ENCODE measurements around the gene TMEM117. TPM values are rescaled to one million over a fixed set of nuclear protein-coding genes. Genes with fewer than 3 reads are reported as not detected.
"Not testable (repeated sequence)": the region's sequence is repeated elsewhere in the genome, so short reads cannot be mapped to it uniquely, and the experiment has no call there.

Gene TMEM117
- total and polyA plus RNA-seq, 4 experiments from 2014 or later, result 3.0 to 4.7 (median 3.8) TPM

GRCh38 chr12:44044491-44044890 is 208.6 kb downstream of the TMEM117 start:
- H3K27me3 Mint-ChIP-seq; H3K27me3 ChIP-seq (ENCODE audit: insufficient read depth, low read length); H3K4me1 Mint-ChIP-seq; H3K27ac Mint-ChIP-seq; H3K27ac ChIP-seq (ENCODE audit: low read depth, low read length); DNase-seq; H3K4me1 ChIP-seq (ENCODE audit: insufficient read depth, low read length); H3K9me3 ChIP-seq (ENCODE audit: control insufficient read depth in 1 of 2, low read length in 2 of 2); H3K9me3 Mint-ChIP-seq; H3K4me3 Mint-ChIP-seq; intact Hi-C loops (cut with micrococcal nuclease); H3K4me3 ChIP-seq (ENCODE audit: low read length in 2 of 2); POLR2A ChIA-PET (ENCODE audit: partially characterized antibody); H3K36me3 ChIP-seq (ENCODE audit: insufficient read depth, low read length); CTCF ChIA-PET (ENCODE audit: partially characterized antibody): not testable (repeated sequence)
- peaks cover 0 to 32% of the 10 kb centered on the region in 2 donors for H3K36me3 Mint-ChIP-seq

GRCh38 chr12:44046732-44047417 is 211.0 kb downstream of the TMEM117 start:
- H3K4me3 Mint-ChIP-seq, result no peak overlapping the region
- H3K27ac Mint-ChIP-seq, result no peak overlapping the region
- peaks cover 0 to 26% of the 10 kb centered on the region in 2 donors for H3K36me3 Mint-ChIP-seq
- H3K27ac ChIP-seq (ENCODE audit: low read depth, low read length), result no peak overlapping the region
- no peaks in the 10 kb centered on the region for H3K4me1 Mint-ChIP-seq
- no peaks in the 10 kb centered on the region for H3K9me3 ChIP-seq (ENCODE audit: control insufficient read depth in 1 of 2, low read length in 2 of 2)
- intact Hi-C loops (cut with micrococcal nuclease), result no loop called here
- no peaks in the 10 kb centered on the region for H3K27me3 ChIP-seq (ENCODE audit: insufficient read depth, low read length)
- no peaks in the 10 kb centered on the region for H3K27me3 Mint-ChIP-seq
- no peak for DNase-seq
- H3K36me3 ChIP-seq (ENCODE audit: insufficient read depth, low read length), result no peaks in the 10 kb centered on the region
- H3K9me3 Mint-ChIP-seq, result peaks cover 0 to 7% (median 1%) of the 10 kb centered on the region in 8 donors
- ChIA-PET CTCF (ENCODE audit: partially characterized antibody) (no interaction called here), POLR2A (ENCODE audit: partially characterized antibody) (no interaction called here)
- H3K4me3 ChIP-seq (ENCODE audit: low read length in 2 of 2), result no peak overlapping the region
- no peaks in the 10 kb centered on the region for H3K4me1 ChIP-seq (ENCODE audit: insufficient read depth, low read length)

- H3K9me3 ChIP-seq (ENCODE audit: control insufficient read depth in 1 of 2, low read length in 2 of 2), result no peaks in the 10 kb centered on the region
- no peaks in the 10 kb centered on the region for H3K4me1 ChIP-seq (ENCODE audit: insufficient read depth, low read length)
- H3K4me1 Mint-ChIP-seq, result no peaks in the 10 kb centered on the region
- CTCF ChIA-PET (ENCODE audit: partially characterized antibody), result no interaction called here
- POLR2A ChIA-PET (ENCODE audit: partially characterized antibody), result no interaction called here
- no peak overlapping the region for H3K4me3 ChIP-seq (ENCODE audit: low read length in 2 of 2)
- no peaks in the 10 kb centered on the region for H3K27me3 ChIP-seq (ENCODE audit: insufficient read depth, low read length)
- H3K27ac ChIP-seq (ENCODE audit: low read depth, low read length), result no peak overlapping the region
- H3K27ac Mint-ChIP-seq, result no peak overlapping the region
- no peaks in the 10 kb centered on the region for H3K36me3 ChIP-seq (ENCODE audit: insufficient read depth, low read length)
- DNase-seq, result no peak
- H3K4me3 Mint-ChIP-seq, result no peak overlapping the region
- H3K27me3 Mint-ChIP-seq, result no peaks in the 10 kb centered on the region
- no peaks in the 10 kb centered on the region for H3K36me3 Mint-ChIP-seq
- intact Hi-C loops (cut with micrococcal nuclease), result no loop called here
- no peaks in the 10 kb centered on the region for H3K9me3 Mint-ChIP-seq
Measured at GRCh38 chr12:44052554-44052953, 216.7 kb downstream of the TMEM117 start.

GRCh38 chr12:44053549-44054127 is 217.8 kb downstream of the TMEM117 start:
- Mint-ChIP-seq H3K9me3 (no peaks in the 10 kb centered on the region), H3K4me1 (no peaks in the 10 kb centered on the region), H3K36me3 (no peaks in the 10 kb centered on the region), H3K27me3 (no peaks in the 10 kb centered on the region), H3K4me3 (no peak overlapping the region), H3K27ac (peak overlapping the region in 1 of 7 donors; percentile 21)
- intact Hi-C loops (cut with micrococcal nuclease), result no loop called here
- no peaks in the 10 kb centered on the region for H3K9me3 ChIP-seq (ENCODE audit: control insufficient read depth in 1 of 2, low read length in 2 of 2)
- H3K36me3 ChIP-seq (ENCODE audit: insufficient read depth, low read length), result no peaks in the 10 kb centered on the region
- no peak overlapping the region for H3K4me3 ChIP-seq (ENCODE audit: low read length in 2 of 2)
- POLR2A ChIA-PET (ENCODE audit: partially characterized antibody), result no interaction called here
- CTCF ChIA-PET (ENCODE audit: partially characterized antibody), result no interaction called here
- no peak overlapping the region for H3K27ac ChIP-seq (ENCODE audit: low read depth, low read length)
- H3K27me3 ChIP-seq (ENCODE audit: insufficient read depth, low read length), result no peaks in the 10 kb centered on the region
- H3K4me1 ChIP-seq (ENCODE audit: insufficient read depth, low read length), result no peaks in the 10 kb centered on the region
- DNase-seq, result no peak

GRCh38 chr12:44054281-44054680 is 218.4 kb downstream of the TMEM117 start:
- CTCF ChIA-PET (ENCODE audit: partially characterized antibody), result no interaction called here
- H3K4me3 ChIP-seq (ENCODE audit: low read length in 2 of 2), result no peak overlapping the region
- Mint-ChIP-seq H3K27ac (no peak overlapping the region), H3K9me3 (no peaks in the 10 kb centered on the region), H3K4me3 (no peak overlapping the region), H3K27me3 (no peaks in the 10 kb centered on the region), H3K36me3 (no peaks in the 10 kb centered on the region), H3K4me1 (peaks cover 0 to 2% (median 0%) of the 10 kb centered on the region in 4 donors)
- intact Hi-C loops (cut with micrococcal nuclease), result no loop called here
- DNase-seq, result no peak
- no peaks in the 10 kb centered on the region for H3K36me3 ChIP-seq (ENCODE audit: insufficient read depth, low read length)
- no peaks in the 10 kb centered on the region for H3K27me3 ChIP-seq (ENCODE audit: insufficient read depth, low read length)
- POLR2A ChIA-PET (ENCODE audit: partially characterized antibody), result no interaction called here
- H3K9me3 ChIP-seq (ENCODE audit: control insufficient read depth in 1 of 2, low read length in 2 of 2), result no peaks in the 10 kb centered on the region
- H3K4me1 ChIP-seq (ENCODE audit: insufficient read depth, low read length), result no peaks in the 10 kb centered on the region
- H3K27ac ChIP-seq (ENCODE audit: low read depth, low read length), result no peak overlapping the region

GRCh38 chr12:44058366-44058765 is 222.5 kb downstream of the TMEM117 start:
- DNase-seq, result no peak

GRCh38 chr12:44059476-44059875 is 223.6 kb downstream of the TMEM117 start:
- Histone ChIP-seq H3K27me3 (ENCODE audit: insufficient read depth, low read length) (no peaks in the 10 kb centered on the region), H3K4me3 (ENCODE audit: low read length in 2 of 2) (no peak overlapping the region), H3K27ac (ENCODE audit: low read depth, low read length) (no peak overlapping the region), H3K4me1 (ENCODE audit: insufficient read depth, low read length) (no peaks in the 10 kb centered on the region), H3K36me3 (ENCODE audit: insufficient read depth, low read length) (no peaks in the 10 kb centered on the region), H3K9me3 (ENCODE audit: control insufficient read depth in 1 of 2, low read length in 2 of 2) (no peaks in the 10 kb centered on the region)
- Mint-ChIP-seq H3K4me3 (no peak overlapping the region), H3K27me3 (no peaks in the 10 kb centered on the region), H3K4me1 (peaks cover 0 to 2% (median 0%) of the 10 kb centered on the region in 4 donors), H3K9me3 (no peaks in the 10 kb centered on the region), H3K27ac (no peak overlapping the region), H3K36me3 (peaks cover 0 to 4% of the 10 kb centered on the region in 2 donors)
- no peak for DNase-seq
- intact Hi-C loops (cut with micrococcal nuclease), result no loop called here
- POLR2A ChIA-PET (ENCODE audit: partially characterized antibody), result no interaction called here
- CTCF ChIA-PET (ENCODE audit: partially characterized antibody), result no interaction called here

More at GRCh38 chr12:44058366-44058765, 222.5 kb downstream of the TMEM117 start:
- peaks cover 0 to 2% (median 0%) of the 10 kb centered on the region in 4 donors for H3K4me1 Mint-ChIP-seq
- Histone ChIP-seq H3K27ac (ENCODE audit: low read depth, low read length) (no peak overlapping the region), H3K4me1 (ENCODE audit: insufficient read depth, low read length) (no peaks in the 10 kb centered on the region), H3K27me3 (ENCODE audit: insufficient read depth, low read length) (no peaks in the 10 kb centered on the region), H3K36me3 (ENCODE audit: insufficient read depth, low read length) (no peaks in the 10 kb centered on the region), H3K4me3 (ENCODE audit: low read length in 2 of 2) (no peak overlapping the region), H3K9me3 (ENCODE audit: control insufficient read depth in 1 of 2, low read length in 2 of 2) (no peaks in the 10 kb centered on the region)
- H3K9me3 Mint-ChIP-seq, result no peaks in the 10 kb centered on the region
- intact Hi-C loops (cut with micrococcal nuclease), result no loop called here
- no peaks in the 10 kb centered on the region for H3K27me3 Mint-ChIP-seq
- CTCF ChIA-PET (ENCODE audit: partially characterized antibody), result no interaction called here
- H3K27ac Mint-ChIP-seq, result no peak overlapping the region
- H3K36me3 Mint-ChIP-seq, result peaks cover 0 to 4% of the 10 kb centered on the region in 2 donors
- H3K4me3 Mint-ChIP-seq, result no peak overlapping the region
- POLR2A ChIA-PET (ENCODE audit: partially characterized antibody), result no interaction called here
